ENCODE results near the gene CDH2. TPM values are rescaled to one million over a fixed set of nuclear protein-coding genes. Genes with fewer than 3 reads are reported as not detected.

The CDH2 gene
- total and polyA plus RNA-seq, 2 experiments from 2014 or later, result 103 to 165 TPM

- Histone ChIP-seq H3K27me3 (replicated peaks; ENCODE audit: insufficient read depth) (no peaks in the 10 kb centered on the region), H3K4me1 (ENCODE audit: insufficient read depth) (peaks cover 69% of the 10 kb centered on the region), H3K9me3 (ENCODE audit: low read depth) (no peaks in the 10 kb centered on the region), H3K79me2 (ENCODE audit: insufficient read depth) (peaks cover 97% of the 10 kb centered on the region), H3K9me2 (ENCODE audit: insufficient read depth) (no peaks in the 10 kb centered on the region; the same call in 1 of the 2 replicates), H3K27ac (peak overlapping the region; percentile 3; the same call in 1 of the 2 replicates), H3K4me2 (ENCODE audit: unreplicated experiment) (no peak overlapping the region), H3K4me3 (no peak overlapping the region), H3K9ac (no peak overlapping the region), H4K20me1 (ENCODE audit: insufficient read depth) (no peaks in the 10 kb centered on the region), H3K36me3 (ENCODE audit: low read depth) (no peaks in the 10 kb centered on the region), H3F3A (ENCODE audit: insufficient read depth) (peaks cover 20% of the 10 kb centered on the region), H2AFZ (no peak overlapping the region)
- no peak for TF ChIP-seq EZH2phosphoT487 (IDR thresholded peaks at IDR 0.05; ENCODE audit: insufficient read depth, low read depth)
- no peak for TF ChIP-seq EZH2 (IDR thresholded peaks at IDR 0.05; ENCODE audit: insufficient read depth, poor library complexity, severe bottlenecking)
- in situ Hi-C loops (cut with MboI), result no loop called here
- peak; percentile 10 for DNase-seq
- 37 to 47% methylated on average over 2 of the region's 2 CpGs for WGBS, 2 experiments (ENCODE audit: low coverage in 1 of 2, low lambda C conversion rate in 2 of 2, missing lambda C conversion rate in 2 of 2)
Observed at GRCh38 chr18:28078849-28079248, 98.1 kb downstream of the CDH2 start.

- Histone ChIP-seq H3K4me1 (ENCODE audit: insufficient read depth) (peaks cover 69% of the 10 kb centered on the region), H3K9ac (no peak overlapping the region), H3K9me3 (ENCODE audit: low read depth) (no peaks in the 10 kb centered on the region), H3F3A (ENCODE audit: insufficient read depth) (peaks cover 20% of the 10 kb centered on the region), H3K36me3 (ENCODE audit: low read depth) (no peaks in the 10 kb centered on the region), H4K20me1 (ENCODE audit: insufficient read depth) (no peaks in the 10 kb centered on the region), H2AFZ (no peak overlapping the region), H3K79me2 (ENCODE audit: insufficient read depth) (peaks cover 97% of the 10 kb centered on the region), H3K27me3 (replicated peaks; ENCODE audit: insufficient read depth) (no peaks in the 10 kb centered on the region), H3K4me2 (ENCODE audit: unreplicated experiment) (no peak overlapping the region), H3K4me3 (no peak overlapping the region), H3K27ac (no peak overlapping the region), H3K9me2 (ENCODE audit: insufficient read depth) (no peaks in the 10 kb centered on the region; the same call in 1 of the 2 replicates)
- WGBS, 2 experiments (ENCODE audit: low coverage in 1 of 2, low lambda C conversion rate in 2 of 2, missing lambda C conversion rate in 2 of 2), result 85 to 88% methylated on average over 4 of the region's 4 CpGs
- no peak for DNase-seq
- in situ Hi-C loops (cut with MboI), result no loop called here
- no peak for TF ChIP-seq EZH2 (IDR thresholded peaks at IDR 0.05; ENCODE audit: insufficient read depth, poor library complexity, severe bottlenecking)
Observed at GRCh38 chr18:28078298-28078697, 98.6 kb downstream of the CDH2 start.

GRCh38 chr18:28075501-28075900 lies 101.4 kb downstream of the CDH2 start:
- H3K79me2 ChIP-seq (ENCODE audit: insufficient read depth), result peaks cover 97% of the 10 kb centered on the region

GRCh38 chr18:28074076-28074475 lies 102.9 kb downstream of the CDH2 start:
- H2AFZ ChIP-seq, result no peak overlapping the region
- in situ Hi-C loops (cut with MboI), result no loop called here
- peak overlapping the region; percentile 32 for H3K27ac ChIP-seq

More at GRCh38 chr18:28075501-28075900, 101.4 kb downstream of the CDH2 start:
- no peaks in the 10 kb centered on the region for H4K20me1 ChIP-seq (ENCODE audit: insufficient read depth)
- H3K36me3 ChIP-seq (ENCODE audit: low read depth), result no peaks in the 10 kb centered on the region
- H3K27ac ChIP-seq, result peak overlapping the region; percentile 32
- peak; percentile 50 for DNase-seq
- peaks cover 59% of the 10 kb centered on the region for H3K4me1 ChIP-seq (ENCODE audit: insufficient read depth)
- H3F3A ChIP-seq (ENCODE audit: insufficient read depth), result peaks cover 13% of the 10 kb centered on the region
- H3K9me2 ChIP-seq (ENCODE audit: insufficient read depth), result no peaks in the 10 kb centered on the region; the same call in 1 of the 2 replicates
- no peaks in the 10 kb centered on the region for H3K9me3 ChIP-seq (ENCODE audit: low read depth)
- H3K9ac ChIP-seq, result no peak overlapping the region
- in situ Hi-C loops (cut with MboI), result no loop called here
- no peak overlapping the region for H3K4me3 ChIP-seq
- no peak overlapping the region for H2AFZ ChIP-seq
- no peak for TF ChIP-seq EZH2phosphoT487 (IDR thresholded peaks at IDR 0.05; ENCODE audit: insufficient read depth, low read depth)
- TF ChIP-seq EZH2 (IDR thresholded peaks at IDR 0.05; ENCODE audit: insufficient read depth, poor library complexity, severe bottlenecking), result no peak
- 56 to 71% methylated on average over 3 of the region's 3 CpGs for WGBS, 2 experiments (ENCODE audit: low coverage in 1 of 2, low lambda C conversion rate in 2 of 2, missing lambda C conversion rate in 2 of 2)
- no peaks in the 10 kb centered on the region for H3K27me3 ChIP-seq (replicated peaks; ENCODE audit: insufficient read depth)
- no peak overlapping the region for H3K4me2 ChIP-seq (ENCODE audit: unreplicated experiment)

GRCh38 chr18:28073658-28074057 lies 103.3 kb downstream of the CDH2 start:
- no peak for DNase-seq
- Histone ChIP-seq H2AFZ (no peak overlapping the region), H3K4me2 (ENCODE audit: unreplicated experiment) (no peak overlapping the region), H3K9me2 (ENCODE audit: insufficient read depth) (no peaks in the 10 kb centered on the region), H3K79me2 (ENCODE audit: insufficient read depth) (peaks cover 97% of the 10 kb centered on the region), H3K9me3 (ENCODE audit: low read depth) (no peaks in the 10 kb centered on the region), H3K36me3 (ENCODE audit: low read depth) (no peaks in the 10 kb centered on the region), H3K9ac (no peak overlapping the region), H3K4me1 (ENCODE audit: insufficient read depth) (peaks cover 41% of the 10 kb centered on the region), H3K27me3 (replicated peaks; ENCODE audit: insufficient read depth) (no peaks in the 10 kb centered on the region), H3K27ac (no peak overlapping the region), H4K20me1 (ENCODE audit: insufficient read depth) (no peaks in the 10 kb centered on the region), H3F3A (ENCODE audit: insufficient read depth) (peaks cover 10% of the 10 kb centered on the region), H3K4me3 (no peak overlapping the region)
- no peak for TF ChIP-seq EZH2 (IDR thresholded peaks at IDR 0.05; ENCODE audit: insufficient read depth, poor library complexity, severe bottlenecking)
- TF ChIP-seq EZH2phosphoT487 (IDR thresholded peaks at IDR 0.05; ENCODE audit: insufficient read depth, low read depth), result no peak
- in situ Hi-C loops (cut with MboI), result no loop called here
- 38 to 47% methylated on average over 3 of the region's 3 CpGs for WGBS, 2 experiments (ENCODE audit: low coverage in 1 of 2, low lambda C conversion rate in 2 of 2, missing lambda C conversion rate in 2 of 2)

More at GRCh38 chr18:28074076-28074475, 102.9 kb downstream of the CDH2 start:
- H3K4me1 ChIP-seq (ENCODE audit: insufficient read depth), result peaks cover 45% of the 10 kb centered on the region
- no peaks in the 10 kb centered on the region for H3K27me3 ChIP-seq (replicated peaks; ENCODE audit: insufficient read depth)
- H3K9ac ChIP-seq, result no peak overlapping the region
- TF ChIP-seq EZH2 (IDR thresholded peaks at IDR 0.05; ENCODE audit: insufficient read depth, poor library complexity, severe bottlenecking) (no peak), EZH2phosphoT487 (IDR thresholded peaks at IDR 0.05; ENCODE audit: insufficient read depth, low read depth) (no peak)
- H3K36me3 ChIP-seq (ENCODE audit: low read depth), result no peaks in the 10 kb centered on the region
- no peaks in the 10 kb centered on the region for H3K9me2 ChIP-seq (ENCODE audit: insufficient read depth)
- WGBS, 2 experiments (ENCODE audit: low coverage in 1 of 2, low lambda C conversion rate in 2 of 2, missing lambda C conversion rate in 2 of 2), result 44 to 50% methylated on average over 1 of the region's 1 CpG
- no peaks in the 10 kb centered on the region for H4K20me1 ChIP-seq (ENCODE audit: insufficient read depth)
- H3K79me2 ChIP-seq (ENCODE audit: insufficient read depth), result peaks cover 97% of the 10 kb centered on the region
- H3K4me2 ChIP-seq (ENCODE audit: unreplicated experiment), result no peak overlapping the region
- H3F3A ChIP-seq (ENCODE audit: insufficient read depth), result peaks cover 8% of the 10 kb centered on the region
- no peak overlapping the region for H3K4me3 ChIP-seq
- peak; percentile 37 for DNase-seq
- H3K9me3 ChIP-seq (ENCODE audit: low read depth), result no peaks in the 10 kb centered on the region
